ENCODE results near the gene XDH.

The XDH gene

DNA sequence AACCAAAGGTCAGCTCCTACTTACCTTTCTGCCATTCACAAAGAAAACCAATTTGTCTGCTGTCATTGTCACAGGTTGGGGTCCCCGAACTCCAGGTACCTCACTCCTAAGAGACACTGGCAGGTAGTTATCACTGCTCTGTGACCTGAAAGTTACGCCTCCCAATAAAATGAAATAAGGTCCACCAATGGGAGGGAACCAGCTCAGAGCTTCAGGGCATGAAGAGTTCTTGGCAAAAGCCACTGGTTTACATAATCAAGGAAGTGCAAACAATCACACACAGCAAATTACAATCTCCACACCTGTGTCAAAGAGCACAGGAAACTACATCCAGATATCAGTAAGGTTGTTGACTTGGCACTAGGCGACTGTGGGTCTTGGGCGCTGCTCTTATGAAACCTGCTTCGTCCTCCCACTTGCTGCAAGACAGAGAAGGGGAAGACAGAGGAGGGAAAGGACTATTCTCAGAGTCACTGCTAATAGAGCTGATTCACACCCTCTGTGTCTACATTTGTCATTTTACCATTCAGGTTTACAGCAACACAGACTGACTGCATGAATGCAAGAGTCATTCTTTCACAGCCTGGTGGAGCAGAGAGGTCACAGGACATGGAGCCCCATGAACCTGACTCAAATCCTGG, at the start of gene XDH:
TSS of gene XDH (minus strand) at position 142 of the 641 bp plus-strand sequence. CDS start at position 66, 76 bp downstream.
- no peak for DNase-seq

GRCh38 chr2:31457651-31458050, 43.1 kb upstream of the XDH start:
- DNase-seq, result no peak

DNA sequence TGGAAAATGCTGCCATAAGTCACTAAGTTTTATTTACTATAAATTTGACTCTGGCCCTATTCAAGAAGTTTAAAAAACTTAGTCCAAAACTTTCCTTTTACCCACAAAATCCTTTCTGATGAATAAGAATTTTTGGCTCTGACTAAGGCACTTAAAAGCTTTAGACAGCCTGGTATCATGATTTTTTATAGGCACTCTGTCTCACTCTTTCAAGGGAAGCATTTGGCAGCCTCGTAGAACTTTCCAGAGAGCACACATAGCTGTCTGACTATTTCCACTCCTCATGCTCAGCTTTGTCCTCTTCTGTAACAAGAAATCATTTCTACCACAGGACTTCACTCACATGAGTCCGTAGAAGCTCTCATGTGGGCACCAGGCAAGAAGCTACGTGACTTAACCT, 32.3 kb upstream of the XDH start:
- no peak for DNase-seq

DNA sequence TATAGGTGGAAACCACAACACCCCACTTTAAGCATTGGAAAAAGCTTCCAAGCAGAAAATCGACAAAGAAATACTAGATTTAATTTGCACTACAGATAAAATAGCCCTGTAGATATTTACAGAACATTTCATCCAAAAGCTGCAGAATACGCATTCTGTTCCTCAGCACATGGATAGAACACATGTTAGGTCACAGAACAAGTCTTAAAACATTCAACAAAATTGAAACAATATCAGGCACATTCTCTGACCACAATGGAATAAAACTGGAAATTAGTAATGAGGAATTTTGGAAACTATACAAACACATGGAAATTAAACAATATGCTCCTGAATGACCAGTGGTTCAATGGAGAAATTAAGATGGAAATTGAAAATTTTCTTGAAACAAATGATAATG, 27.8 kb upstream of the XDH start:
- no peak for DNase-seq

DNA sequence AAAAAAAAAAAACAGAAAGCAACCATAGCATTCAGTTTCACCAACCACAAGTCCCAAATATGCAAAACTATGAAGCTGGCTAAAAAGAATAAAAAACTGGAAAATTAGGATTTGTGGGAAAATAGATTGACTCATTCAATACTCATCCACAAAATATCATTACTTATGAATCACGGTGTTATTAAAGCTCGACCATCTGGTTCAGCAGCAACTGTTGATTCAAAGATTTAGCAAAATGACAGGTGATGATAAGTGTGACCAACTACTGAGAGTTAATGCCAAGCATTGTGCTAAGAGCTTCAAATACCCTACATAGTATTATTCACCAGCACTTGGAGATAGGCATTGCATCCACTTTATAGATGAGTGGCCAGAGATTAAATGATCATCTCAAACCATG, 26.2 kb upstream of the XDH start:
- no peak for DNase-seq

DNA sequence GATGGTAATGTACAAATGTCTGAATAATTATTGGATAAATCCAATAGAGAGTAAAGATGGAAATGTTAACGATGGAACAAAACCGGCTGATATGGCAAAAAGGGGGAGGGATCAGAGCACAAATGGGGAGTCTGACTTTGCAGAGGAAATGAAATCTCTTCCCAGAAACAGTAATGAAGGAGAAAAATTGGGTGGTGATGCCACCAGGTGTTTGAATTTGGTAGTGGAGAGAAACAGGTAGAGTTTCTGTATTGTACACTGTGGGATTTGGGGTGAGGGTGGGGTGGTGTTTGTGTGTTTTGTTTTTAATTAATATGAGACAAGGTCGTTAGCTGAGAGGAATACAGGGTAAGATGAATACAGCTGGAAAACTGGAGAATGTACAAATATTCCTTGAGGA, 20.4 kb upstream of the XDH start:
- DNase-seq, result peak; percentile 6

- DNase-seq, result no peak
Observed at GRCh38 chr2:31433541-31433940, 19.0 kb upstream of the XDH start.

GRCh38 chr2:31430439-31431165, 16.1 kb upstream of the XDH start:
- DNase-seq, result peak; percentile 38

DNA sequence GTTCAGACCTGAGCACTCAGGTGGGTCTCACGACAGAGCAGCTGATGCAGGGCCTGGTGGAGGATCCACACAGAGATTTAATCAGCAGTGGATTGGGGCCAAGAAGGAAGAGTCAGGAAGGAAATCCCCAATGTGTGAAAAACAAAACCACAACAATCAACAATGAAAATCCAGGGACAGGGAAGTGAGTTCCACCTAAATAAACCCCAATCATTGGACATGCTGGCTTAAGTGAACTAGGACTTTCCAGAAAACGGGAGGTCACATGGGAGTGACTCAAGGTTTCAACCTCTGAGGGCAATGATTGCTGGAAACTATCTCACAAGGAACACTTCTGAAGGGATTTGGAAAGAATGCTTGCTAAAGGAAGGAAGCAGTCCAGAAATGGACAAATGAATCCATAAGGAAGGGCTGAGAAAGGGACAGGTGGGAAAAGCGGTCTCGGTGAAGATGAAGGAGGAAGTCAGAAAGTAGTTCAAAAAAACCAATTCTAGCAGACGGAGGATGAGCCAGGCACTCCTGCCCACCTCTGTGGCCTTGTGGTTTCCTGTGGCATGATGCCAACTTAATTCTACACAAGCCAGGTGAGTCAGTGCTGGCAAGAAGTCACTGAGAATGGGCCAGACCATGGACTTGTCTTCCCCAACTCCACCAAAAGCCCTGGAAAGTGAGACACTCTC, 15.4 kb upstream of the XDH start:
- DNase-seq, result peak; percentile 46

DNA sequence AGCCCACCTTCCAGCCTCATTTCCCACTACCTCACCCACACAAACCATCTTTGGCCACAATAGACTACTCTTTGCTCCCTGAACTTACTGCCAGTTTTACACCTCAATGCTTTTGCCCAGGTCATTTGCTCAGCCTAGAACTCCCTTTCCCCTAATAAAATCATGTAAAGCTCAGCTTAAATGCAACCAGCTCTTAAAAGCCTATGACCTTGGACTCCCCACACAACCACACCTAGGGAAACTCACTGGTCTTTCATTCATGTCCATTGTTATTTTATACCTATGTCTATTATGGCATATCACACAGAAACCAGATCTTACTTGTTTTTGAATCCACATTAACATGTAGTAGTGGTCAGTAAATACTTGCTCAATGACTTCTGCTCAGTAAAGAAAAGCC, 14.5 kb upstream of the XDH start:
- DNase-seq, result no peak

- no peak for DNase-seq
Observed at GRCh38 chr2:31428001-31428418, 13.5 kb upstream of the XDH start.

GRCh38 chr2:31426096-31426495, 11.6 kb upstream of the XDH start:
- no peak for DNase-seq

- DNase-seq, result no peak
Observed at GRCh38 chr2:31421634-31422033, 7.1 kb upstream of the XDH start.

DNA sequence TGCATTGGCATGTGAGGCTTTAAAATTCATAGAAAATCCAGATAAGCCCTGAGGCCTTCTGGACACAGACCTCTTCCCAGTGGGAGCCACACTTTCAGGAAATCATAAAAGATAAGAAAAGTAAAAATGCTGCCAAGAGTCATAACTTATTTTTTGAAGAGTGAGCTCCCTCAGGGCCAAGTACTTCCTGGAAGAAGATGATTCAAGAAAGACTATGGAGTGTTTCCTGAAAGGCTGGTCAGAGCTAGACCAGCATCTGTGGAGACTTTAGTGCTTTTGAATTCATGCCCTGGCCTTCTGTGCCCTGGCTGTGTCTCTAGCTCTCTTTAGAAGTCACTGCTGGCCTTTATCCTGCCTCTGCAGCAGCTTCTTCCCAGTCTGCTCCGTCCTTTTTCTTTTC, 6.4 kb upstream of the XDH start:
- DNase-seq, result no peak

DNA sequence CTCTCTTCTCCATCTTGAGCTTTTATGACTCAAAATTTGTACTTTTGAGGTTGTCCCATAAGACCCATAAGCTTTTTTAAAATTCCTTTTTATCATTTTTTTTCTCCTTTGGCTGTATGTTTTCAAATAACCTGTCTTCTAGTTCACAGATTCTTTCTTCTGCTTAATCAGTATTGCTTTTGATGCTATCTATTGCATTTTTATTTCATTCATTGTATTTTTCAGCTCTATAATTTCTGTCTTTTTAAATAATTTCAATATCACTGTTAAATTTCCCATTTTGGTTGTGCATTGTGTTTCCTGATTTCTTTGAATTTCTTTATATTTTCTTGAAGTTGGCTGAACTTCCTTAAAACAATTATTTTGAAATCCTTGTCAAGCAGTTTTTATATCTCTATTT, 4.8 kb upstream of the XDH start:
- no peak for DNase-seq

GRCh38 chr2:31415421-31415820, 879 bp upstream of the XDH start:
- DNase-seq, result no peak

DNA sequence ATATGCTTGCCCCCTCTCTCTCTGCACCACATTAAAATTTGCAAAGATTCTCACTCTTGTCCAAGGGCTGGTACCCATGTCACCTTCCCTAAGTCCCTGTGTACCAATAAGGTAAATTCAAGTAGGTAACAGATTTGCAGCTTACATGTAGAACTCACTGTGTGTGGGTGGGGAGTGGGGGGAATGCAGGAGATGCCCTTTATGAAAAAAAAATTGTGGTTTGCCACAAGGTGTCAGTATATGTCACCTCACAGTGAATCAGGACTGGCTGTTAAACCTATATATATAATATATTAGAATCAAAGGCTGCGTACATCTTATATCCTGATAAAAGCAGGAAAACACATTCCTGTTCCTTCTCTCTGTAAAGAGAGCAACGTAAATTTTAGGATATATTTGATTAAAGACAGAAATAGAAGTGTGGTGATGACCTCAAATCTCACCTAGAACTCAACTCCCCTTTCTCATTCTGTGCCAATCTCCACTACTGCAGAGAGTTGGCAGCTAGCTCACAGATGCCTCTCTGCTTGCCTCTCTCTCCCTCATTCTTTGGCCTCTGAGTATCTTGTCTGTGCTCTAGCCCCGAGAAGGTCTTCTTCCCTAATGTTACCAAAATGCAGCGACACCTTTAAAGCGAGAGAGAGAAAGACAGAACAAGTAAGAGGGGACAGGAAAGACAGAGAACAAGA, 536 bp downstream of the XDH start:
- peak; percentile 7 for DNase-seq

- no peak for DNase-seq
Observed at GRCh38 chr2:31413025-31413424, 1.5 kb downstream of the XDH start.

DNA sequence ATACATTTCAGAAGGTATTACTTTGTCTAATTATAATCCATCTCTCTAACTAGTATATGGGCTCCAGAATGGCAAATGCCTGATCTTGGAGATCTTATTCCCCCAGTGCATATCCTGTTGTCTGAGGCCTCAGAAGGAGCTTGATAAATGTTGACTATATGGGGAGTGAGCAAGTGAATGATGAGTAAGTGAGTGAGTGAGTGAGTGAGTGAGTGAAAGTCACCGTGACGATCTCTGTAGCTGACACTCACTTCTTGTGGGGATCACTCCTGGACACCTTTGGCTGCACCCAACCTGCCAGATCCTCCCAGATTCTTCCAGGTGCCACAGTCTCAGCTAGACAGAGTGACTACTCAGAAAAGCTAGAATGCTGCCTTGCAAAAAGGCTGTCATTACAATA, 2.8 kb downstream of the XDH start:
- DNase-seq, result no peak

DNA sequence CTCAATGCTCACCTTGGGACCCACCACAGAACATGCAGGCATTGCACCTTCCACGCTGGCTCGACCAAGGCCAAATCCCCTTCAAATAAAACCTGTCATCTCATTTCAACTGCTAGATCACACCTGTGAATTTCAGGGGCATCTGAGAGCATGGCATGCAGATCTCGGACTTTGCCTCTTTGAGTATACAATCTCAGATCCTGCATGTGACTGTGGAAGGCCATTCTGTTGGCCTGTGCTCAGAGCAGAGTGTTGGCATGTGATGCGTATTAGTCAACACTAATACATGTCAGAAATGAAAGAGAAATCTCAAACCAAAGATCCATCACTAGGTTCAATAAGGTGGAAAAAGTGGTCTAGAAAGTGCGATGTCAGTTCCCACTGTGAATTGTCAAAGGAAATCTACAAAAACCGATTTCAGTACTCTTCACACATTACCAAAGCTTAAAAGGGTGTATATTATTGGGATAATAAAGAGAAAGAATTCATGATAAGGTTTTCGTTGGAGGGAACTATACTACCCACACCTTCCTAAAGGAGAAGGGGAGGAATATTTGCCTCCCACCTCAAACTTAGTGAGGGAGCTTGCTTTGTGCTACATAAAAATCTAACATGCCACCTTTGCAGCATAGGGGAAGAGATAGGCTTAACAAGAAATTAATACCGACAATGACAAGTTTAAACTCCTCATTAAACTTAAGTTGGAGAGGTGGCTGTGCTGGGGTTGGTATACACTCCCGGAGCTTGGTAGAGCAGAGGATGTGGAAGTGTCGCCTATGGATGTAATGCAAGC, 7.8 kb downstream of the XDH start:
- no peak for DNase-seq

DNA sequence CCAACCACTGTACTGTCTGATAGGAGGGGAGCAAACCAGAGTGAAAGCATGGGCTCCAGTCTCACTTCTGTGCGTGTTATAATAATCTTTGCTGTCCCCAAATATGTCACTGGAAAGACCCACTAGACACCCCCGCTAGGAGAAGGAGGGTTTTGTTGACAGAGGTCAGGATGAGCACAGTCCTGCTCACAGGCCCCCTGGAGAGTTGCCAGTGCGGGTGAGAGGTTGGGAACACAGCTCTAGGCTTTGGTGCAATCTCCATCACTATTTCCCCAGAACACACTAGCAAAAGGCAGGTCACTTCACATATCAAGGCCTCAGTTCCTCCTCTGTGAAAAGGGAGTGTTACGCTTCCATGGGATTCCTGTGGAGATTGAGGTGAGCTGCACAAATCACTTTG, 9.7 kb downstream of the XDH start:
- DNase-seq, result no peak

GRCh38 chr2:31404302-31404701, 10.2 kb downstream of the XDH start:
- DNase-seq, result no peak

- DNase-seq, result no peak
Observed at GRCh38 chr2:31402388-31402787, 12.2 kb downstream of the XDH start.
